Limb (tissue), 2 donors: Measurements from ENCODE around the gene EFHD2.
"Not testable (repeated sequence)": the region's sequence is repeated elsewhere in the genome, so short reads cannot be mapped to it uniquely, and the experiment has no call there.

Source experiments
- DNase-seq, 2 donors: peaks; one replicate each; pipeline ENCODE4 v3.0.0-alpha.2; 2016; ENCODE audit errors: extremely low spot score in 2 of 2

Gene EFHD2

DNA sequence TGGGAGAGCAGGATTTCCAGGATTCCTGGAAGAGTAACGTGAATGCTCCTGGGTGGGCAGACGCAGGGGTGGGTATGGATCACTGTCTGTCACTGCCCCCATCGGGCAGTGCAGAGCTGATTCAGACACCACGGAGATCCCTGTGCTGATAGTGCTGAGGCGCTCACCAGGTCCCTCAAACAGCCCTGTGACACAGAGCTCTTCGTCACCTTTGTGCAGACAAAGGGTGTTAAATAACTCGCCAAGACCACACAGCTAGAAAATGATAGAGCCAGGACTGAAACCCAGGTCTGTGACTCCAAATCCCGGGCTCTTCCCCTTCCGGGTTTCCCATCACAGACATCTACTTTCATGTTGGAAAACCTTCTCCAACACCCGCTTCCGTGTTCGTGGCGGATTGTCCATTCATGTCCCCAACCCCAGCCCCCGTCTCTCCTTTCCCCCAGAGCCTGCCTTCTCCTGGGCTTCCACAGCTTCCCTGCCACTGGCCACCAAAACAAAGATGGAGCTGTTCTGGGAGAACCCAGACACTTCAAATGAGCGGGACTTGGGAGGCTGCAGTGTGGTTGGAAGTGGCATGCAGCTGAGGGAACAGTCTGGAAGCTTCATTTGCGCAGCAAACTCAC is 2.6 kb downstream of the EFHD2 start:
- DNase-seq = no peak

DNA sequence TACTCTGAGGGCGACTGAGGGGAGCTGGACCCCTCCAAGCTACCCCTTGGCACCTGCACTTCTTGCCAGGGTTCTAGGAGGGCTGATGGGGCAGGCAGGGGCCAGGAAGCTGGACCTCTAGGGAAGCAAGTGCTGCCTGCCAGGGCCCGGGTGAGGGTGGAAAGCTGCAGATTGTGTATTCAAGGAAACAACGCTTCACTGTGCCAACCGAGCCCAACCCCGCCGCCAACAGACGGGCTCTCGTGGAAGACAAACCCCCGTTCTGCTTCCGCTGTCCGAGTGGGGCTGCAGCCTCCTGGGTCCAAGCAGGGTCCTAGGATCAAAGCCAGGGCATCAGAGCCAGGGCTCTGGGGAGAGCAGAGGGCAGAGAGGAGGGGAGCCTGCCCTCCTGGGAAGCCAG is 3.2 kb downstream of the EFHD2 start:
- DNase-seq = no peak

- DNase-seq = no peak
These were observed 4.1 kb downstream of the EFHD2 start for GRCh38 chr1:15413563-15414444.

GRCh38 chr1:15414445-15414983 is 4.8 kb downstream of the EFHD2 start:
- DNase-seq = no peak

GRCh38 chr1:15417059-15417934 is 7.6 kb downstream of the EFHD2 start:
- DNase-seq = no peak

GRCh38 chr1:15418806-15419515 is 9.3 kb downstream of the EFHD2 start:
- DNase-seq = no peak

GRCh38 chr1:15420853-15421465 is 11.3 kb downstream of the EFHD2 start:
- DNase-seq = no peak

GRCh38 chr1:15422871-15423270 is 13.2 kb downstream of the EFHD2 start:
- DNase-seq = no peak

- DNase-seq = no peak
These were observed 13.8 kb downstream of the EFHD2 start for GRCh38 chr1:15423355-15424077.

DNA sequence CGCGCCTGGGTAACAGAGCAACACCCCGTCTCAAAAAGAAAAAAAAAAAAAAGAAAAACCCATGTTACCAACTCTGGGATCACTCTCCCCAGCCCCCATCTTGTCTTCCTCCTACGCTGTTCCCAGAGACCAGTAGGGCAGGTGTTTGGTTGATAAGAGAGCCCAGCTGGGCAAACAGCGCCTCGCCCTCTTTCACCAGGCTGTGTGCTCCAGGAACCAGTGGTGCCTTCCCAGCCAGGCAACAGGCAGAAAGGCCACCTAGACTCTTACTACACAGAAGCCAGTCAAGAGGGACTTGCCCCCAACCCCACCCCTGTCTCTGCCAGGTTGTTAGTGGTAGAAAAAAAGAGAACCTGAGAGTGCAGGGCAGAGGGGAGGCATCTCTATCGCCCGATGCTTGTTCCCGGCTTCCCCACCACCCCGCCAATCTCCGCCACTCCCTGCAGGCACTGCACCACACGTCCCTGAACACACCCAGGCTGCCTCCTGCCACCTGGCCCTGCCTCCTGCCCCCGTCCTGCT is 14.5 kb downstream of the EFHD2 start:
- no peak for DNase-seq

DNA sequence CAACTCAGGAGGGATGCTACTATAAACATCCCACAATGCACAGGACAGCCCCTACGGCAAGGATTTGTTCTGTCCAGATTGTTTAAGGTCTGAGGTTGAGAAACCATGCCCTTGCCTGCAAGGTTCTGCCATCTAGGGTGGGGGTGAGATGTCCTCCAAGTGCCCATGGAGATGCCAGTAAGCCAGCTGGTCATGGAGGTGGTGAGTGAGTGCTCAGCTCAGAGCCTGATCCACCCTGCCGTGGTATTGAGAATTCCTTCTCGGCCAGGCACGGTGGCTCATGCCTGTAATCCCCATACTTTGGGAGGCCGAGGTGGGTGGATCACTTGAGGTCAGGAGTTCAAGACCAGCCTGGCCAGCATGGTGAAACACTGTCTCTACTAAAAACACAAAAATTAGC is 15.3 kb downstream of the EFHD2 start:
- DNase-seq = no peak

DNA sequence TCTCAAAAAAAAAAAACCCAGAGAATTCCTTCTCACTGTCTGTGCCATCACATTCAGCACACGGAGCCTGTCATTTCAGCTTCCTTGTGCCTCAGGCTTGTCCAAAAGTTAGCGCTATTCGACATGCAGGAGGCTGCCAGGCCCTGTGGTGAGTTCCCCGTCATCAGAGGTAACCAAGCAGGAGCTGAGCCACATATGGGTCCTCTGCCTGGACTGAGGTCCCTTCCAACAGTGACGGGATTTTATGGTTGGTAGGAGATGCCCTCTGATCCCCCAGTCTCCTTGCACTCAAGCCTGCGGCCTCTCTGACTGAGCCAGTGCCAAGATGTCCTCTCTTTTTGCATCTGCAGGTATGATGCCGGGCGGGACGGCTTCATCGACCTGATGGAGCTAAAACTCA is 15.8 kb downstream of the EFHD2 start:
- no peak for DNase-seq

DNA sequence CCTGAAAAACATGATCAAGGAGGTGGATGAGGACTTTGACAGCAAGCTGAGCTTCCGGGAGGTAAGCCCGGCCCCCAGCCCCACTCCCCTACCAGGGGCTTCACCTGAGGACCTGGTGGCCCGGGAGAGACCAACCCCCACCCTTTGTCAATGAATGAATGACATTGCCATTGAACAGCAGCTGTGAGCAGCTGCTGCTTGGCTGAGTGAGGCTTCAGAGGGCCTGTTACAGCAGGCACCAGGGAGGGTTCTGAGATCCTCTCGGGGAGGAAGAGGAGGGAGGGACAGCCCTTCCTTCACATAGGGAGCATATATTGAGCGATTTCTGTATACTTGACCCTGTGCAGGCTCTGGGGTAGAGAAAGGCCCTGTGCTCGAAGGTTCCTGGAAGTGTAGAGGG is 16.3 kb downstream of the EFHD2 start:
- no peak for DNase-seq

- no peak for DNase-seq
These were observed 17.0 kb downstream of the EFHD2 start for GRCh38 chr1:15426492-15427279.

DNA sequence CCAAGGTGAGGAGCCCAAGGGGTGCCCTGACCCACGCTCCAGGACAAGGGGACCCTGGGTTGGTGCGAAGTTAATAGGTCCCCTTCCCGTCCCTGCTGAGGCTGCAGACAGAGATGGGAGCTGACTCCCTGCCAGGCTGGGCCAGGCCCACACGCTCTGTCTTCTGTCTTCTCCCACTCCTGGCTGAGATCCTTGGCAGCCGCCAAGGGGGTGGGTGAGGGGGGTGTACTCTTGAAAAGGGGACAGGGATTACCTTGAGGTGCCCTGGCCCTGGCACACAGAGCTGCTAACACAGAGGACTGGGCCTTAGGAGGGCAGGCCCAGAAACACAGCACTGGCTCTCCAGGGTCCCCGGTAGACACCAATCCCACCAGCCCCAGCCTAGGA is 17.6 kb downstream of the EFHD2 start:
- no peak for DNase-seq

GRCh38 chr1:15428252-15428651 is 18.6 kb downstream of the EFHD2 start:
- DNase-seq = not testable (repeated sequence)

DNA sequence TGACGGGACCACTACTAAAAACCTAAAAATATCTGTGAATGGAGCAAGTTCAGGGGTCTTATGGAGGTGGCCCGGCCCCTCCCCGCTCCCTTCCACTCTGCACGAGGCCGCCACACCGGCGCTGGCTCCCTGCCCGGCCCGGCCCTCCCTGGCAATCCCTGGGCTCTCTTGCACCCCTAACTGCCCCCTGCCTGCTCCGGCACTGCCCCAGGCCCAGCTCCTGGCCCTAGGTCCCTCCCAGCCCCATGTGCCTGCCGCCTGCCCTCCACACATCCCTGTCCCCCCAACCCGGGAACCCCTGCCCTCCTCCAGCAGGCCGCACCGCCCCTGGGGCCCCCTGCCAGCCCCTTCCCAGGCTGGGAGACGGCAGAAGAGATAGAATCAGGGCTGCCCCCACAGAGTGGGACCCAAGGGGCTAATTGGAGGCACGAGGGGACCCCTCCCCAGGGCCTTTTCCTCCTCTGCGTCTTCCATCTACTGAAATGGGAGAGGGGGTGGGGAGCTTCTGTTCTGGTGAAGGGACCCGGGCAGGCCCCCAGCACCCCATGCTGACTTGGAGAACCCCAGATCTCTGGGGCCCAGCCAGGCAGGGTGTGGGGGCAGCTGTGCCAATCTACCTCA is 19.2 kb downstream of the EFHD2 start:
- DNase-seq = no peak

DNA sequence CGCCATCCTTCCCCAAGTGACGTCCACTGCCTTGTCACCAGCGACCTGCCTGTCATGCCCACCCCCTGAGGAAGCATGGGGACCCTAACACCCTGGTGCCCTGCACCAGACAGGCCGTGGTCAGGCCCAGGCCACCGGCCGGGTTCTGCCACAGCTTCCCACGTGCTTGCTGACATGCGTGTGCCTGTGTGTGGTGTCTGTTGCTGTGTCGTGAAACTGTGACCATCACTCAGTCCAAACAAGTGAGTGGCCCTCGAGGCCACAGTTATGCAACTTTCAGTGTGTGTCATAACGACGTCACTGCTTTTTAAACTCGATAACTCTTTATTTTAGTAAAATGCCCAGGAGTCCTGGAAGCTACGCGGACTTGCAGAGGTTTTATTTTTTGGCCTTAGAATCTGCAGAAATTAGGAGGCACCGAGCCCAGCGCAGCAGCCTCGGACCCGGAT is 20.0 kb downstream of the EFHD2 start:
- DNase-seq = no peak
